IPS-18c (cell line): ENCODE data around the gene AP3S1.
"Not testable (repeated sequence)": the region's sequence is repeated elsewhere in the genome, so short reads cannot be mapped to it uniquely, and the experiment has no call there.

ENCODE experiments used
- H3K4me3 ChIP-seq: 2 replicates; pipeline ENCODE4 v1.7.0; 2013; ENCODE audit warnings: low read depth, mild to moderate bottlenecking, low read length, moderate library complexity; ENCODE audit not compliant: insufficient read depth
- H3K9me3 ChIP-seq: one replicate; pipeline ENCODE4 v1.6.1; 2013; ENCODE audit warnings: mild to moderate bottlenecking, low read length, moderate library complexity; ENCODE audit not compliant: control insufficient read depth, insufficient read depth

AP3S1 gene

GRCh38 chr5:115816226-115817081 is 25.3 kb upstream of the AP3S1 start, which contains the start of gene CDO1:
Gene CDO1 (minus strand): TSS chr5:115816659. CDS start chr5:115816397, 262 bp downstream.
- Histone ChIP-seq H3K9me3 (no peaks in the 10 kb centered on the region), H3K4me3 (peak within 1 kb of the TSS; percentile 91)

- Histone ChIP-seq H3K4me3 (no peak overlapping the region), H3K9me3 (no peaks in the 10 kb centered on the region)
Observed at GRCh38 chr5:115817386-115817785, 24.3 kb upstream of the AP3S1 start.

DNA sequence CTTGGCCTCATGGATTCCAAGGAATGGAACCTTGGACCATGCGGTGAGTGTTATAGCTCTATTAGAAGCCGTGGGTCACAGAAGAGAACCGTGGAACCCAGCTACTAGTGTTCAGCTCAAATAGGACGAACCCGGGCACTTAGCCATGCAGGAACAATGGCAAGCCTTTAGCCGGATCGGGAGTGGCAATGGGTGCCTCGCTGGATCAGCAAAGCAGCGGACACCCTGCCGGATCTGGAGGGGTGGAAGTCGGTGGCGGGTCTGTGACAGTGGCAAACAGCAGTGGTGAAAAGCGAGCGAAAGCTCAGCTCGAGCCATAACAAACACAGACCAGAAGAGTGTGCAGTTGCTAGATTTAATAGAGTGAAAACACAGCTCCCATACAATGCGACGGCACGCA is 22.9 kb upstream of the AP3S1 start:
- no peaks in the 10 kb centered on the region for H3K9me3 ChIP-seq
- no peak overlapping the region for H3K4me3 ChIP-seq

DNA sequence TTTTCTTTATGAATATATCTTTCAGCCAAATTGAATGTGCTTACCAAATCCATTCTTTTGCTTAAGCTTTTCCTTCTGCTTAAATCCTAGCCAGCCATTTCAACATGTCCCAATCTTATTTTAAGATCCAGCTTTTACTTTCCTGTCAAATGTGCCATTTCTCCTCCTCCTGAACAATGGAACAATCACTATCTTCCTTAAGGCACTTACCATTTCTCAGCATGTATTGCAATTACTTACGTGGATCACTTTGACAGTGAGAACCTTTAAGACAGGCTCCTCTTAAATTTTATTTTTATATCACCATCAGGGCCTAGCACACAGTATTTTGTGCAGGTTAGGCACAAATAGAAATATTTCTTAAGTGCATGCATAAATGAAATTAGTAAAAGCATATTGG is 20.9 kb upstream of the AP3S1 start:
- no peaks in the 10 kb centered on the region for H3K9me3 ChIP-seq

DNA sequence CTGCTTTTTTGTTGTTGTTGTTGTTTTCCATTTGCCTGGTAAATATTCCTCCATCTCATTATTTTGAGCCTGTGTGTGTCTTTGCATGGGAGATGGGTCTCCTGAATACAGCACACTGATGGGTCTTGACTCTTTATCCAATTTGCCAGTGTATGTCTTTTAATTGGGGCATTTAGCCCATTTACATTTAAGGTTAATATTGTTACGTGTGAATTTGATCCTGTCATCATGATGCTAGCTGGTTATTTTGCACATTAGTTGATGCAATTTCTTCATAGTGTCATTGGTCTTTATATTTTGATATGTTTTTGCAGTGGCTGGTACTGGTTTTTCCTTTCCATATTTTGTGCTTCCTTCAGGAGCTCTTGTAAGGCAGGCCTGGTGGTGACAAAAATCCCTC is 16.8 kb upstream of the AP3S1 start:
- H3K9me3 ChIP-seq, result not testable (repeated sequence)

More for the DNA sequence above, 20.9 kb upstream of the AP3S1 start:
- H3K4me3 ChIP-seq, result no peak overlapping the region

GRCh38 chr5:115825948-115826347 is 15.8 kb upstream of the AP3S1 start:
- Histone ChIP-seq H3K4me3 (no peak overlapping the region), H3K9me3 (no peaks in the 10 kb centered on the region)

More for the DNA sequence above, 16.8 kb upstream of the AP3S1 start:
- H3K4me3 ChIP-seq, result not testable (repeated sequence)

DNA sequence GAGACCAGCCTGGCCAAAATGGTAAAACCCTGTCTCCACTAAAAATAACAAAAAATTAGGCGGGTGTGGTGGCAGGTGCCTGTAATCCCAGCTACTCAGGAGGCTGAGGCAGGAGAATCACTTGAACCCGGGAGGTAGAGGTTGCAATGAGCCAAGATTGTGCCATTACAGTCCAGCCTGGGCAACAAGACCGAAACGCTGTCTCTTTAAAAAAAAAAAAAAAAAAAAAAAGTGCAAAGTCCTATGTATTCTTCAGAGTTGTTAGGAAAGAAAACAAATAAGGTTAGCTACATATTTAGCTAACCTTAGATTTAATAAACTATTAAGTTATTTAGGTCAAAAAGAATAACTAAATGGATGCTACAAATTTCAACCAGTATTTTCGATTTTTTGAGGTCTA is 11.8 kb upstream of the AP3S1 start:
- H3K9me3 ChIP-seq, result no peaks in the 10 kb centered on the region
- H3K4me3 ChIP-seq, result no peak overlapping the region

DNA sequence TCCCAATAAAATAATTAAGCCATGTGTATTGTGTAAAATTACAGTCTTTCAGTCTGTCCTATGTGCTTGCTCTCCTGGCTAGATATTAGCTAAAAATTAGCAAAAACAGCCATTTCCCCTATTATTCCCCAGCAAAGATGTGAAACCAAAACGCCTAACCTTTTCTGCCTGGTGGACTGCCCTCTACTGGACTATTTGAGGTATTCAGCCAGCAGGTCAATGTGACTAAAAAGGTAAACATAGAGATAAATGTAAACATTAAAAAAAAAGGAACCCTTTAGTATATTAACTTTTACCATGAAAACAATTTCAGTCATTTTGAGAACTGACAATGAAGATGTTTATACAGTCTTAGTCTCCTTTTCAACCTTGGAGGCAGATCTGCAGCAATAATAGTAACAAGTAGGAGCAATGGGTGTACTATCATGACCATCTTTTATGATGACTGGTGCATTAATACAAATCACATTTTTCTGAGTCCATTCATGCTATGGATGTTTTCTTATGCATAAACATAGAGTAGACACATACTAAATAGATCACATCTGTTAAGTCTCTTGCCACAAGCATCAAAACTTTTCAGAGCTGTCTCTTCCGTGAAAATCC is 10.5 kb upstream of the AP3S1 start:
- H3K4me3 ChIP-seq, result no peak overlapping the region

GRCh38 chr5:115835481-115835880 is 6.3 kb upstream of the AP3S1 start:
- Histone ChIP-seq H3K9me3 (no peaks in the 10 kb centered on the region), H3K4me3 (no peak overlapping the region)

More for the DNA sequence above, 10.5 kb upstream of the AP3S1 start:
- no peaks in the 10 kb centered on the region for H3K9me3 ChIP-seq

DNA sequence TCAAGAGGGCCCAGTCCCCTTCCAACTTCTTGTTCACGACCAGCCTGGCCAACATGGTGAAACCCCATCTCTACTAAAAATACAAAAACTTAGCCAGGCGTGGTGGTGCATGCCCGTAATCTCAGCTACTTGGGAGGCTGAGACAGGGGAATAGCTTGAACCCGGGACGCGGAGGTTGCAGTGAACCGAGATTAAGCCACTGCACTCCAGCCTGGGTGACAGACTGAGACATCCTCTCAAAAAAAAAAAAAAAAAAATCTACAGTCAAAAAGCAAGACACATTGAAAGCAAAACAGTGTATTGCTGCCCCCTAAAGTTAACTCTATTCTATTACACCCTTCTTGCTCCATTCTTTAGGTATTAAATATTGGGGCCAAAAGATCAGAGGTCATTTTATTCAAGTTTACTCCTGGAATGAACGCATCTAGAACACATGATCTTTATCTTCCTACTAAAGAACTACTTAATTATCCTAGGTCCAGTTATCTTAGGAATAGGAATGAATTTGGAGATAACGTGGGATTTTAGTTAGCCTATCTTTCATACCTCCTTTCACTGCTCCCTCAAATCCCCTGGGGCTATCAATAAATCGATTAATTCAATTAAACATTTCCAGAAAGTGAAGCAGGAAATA is 2.7 kb upstream of the AP3S1 start:
- no peak overlapping the region for H3K4me3 ChIP-seq

GRCh38 chr5:115840873-115841272 is 862 bp upstream of the AP3S1 start:
- peak overlapping the region; percentile 81 for H3K4me3 ChIP-seq
- no peaks in the 10 kb centered on the region for H3K9me3 ChIP-seq

More for the DNA sequence above, 2.7 kb upstream of the AP3S1 start:
- no peaks in the 10 kb centered on the region for H3K9me3 ChIP-seq

DNA sequence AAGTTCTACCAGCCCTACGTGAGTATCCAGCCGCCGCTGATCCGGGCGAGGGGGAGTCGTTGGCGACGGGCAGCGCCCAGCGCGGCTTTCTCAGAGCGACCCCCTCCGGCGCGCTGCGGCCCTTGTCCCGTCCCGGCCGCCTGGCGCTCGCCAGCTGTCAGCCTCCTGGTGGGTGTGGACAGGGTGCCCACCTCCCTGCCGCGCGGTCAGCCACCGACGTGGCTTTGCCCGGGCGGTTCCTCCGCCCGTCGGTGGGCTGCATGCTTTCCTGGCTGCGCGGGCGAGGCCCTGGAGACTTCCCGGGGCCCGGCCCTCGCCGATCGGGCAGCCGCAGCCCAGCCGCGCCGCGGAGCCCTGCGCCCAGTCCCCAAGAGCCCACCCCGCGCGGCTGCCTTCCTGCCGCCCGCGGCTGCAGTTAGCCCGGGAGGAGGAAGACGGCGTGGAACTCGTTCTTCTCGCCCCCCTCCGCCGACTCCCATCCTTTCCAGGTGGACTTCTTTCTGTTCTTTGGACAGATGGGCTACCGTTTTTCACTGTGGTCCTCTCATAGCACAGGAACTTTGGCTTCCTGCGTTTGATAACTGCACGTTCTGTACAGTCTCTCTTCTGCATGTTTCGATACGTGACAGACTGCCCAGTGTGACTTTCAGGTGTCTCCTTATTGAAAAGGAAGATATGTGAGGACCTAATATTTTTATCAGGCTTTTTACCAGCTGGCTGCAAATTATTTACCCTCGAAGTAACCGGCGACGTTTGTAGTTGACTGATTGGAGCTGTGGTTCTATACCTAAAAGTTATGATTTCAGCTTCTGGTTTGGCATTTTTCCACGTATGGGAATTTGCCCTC is 577 bp downstream of the AP3S1 start:
- H3K4me3 ChIP-seq, result peak overlapping the region; percentile 81
- H3K9me3 ChIP-seq, result no peaks in the 10 kb centered on the region

- no peaks in the 10 kb centered on the region for H3K9me3 ChIP-seq
- peak overlapping the region; percentile 81; the same call in 1 of the 2 replicates for H3K4me3 ChIP-seq
Observed at GRCh38 chr5:115842952-115843351, 1.2 kb downstream of the AP3S1 start.

DNA sequence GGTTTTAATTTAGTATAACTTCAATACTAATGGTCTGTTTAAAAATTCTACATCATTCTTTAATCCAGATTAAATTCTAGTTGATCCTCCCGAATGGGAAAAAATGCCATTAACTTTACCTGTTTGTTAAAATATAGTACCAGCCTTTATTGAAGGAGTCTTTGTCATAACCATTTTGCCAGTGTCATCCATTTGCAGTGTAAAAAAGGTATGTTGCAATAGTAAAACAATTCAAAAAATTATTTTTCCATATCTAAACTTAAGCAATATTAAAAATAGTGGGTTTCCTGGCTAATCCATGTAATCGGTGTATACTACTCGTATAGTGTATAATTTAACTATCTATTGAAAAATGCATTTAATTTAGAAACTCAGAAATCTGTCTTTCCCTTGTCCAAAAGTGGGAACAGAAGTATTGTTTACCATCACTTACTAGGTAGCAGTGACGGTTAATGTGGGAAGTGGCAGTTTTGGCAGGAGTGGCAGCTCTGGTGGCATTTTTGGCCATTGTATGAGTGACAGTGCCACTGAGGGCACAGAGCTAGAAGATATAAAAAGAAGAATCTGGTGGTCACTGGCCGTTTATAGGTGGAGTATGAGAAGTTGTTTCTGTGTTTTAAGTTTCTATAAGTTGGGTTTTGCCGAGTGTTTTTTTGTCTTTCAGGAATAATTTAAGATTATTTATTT is 1.9 kb downstream of the AP3S1 start:
- Histone ChIP-seq H3K4me3 (no peak overlapping the region), H3K9me3 (no peaks in the 10 kb centered on the region)

DNA sequence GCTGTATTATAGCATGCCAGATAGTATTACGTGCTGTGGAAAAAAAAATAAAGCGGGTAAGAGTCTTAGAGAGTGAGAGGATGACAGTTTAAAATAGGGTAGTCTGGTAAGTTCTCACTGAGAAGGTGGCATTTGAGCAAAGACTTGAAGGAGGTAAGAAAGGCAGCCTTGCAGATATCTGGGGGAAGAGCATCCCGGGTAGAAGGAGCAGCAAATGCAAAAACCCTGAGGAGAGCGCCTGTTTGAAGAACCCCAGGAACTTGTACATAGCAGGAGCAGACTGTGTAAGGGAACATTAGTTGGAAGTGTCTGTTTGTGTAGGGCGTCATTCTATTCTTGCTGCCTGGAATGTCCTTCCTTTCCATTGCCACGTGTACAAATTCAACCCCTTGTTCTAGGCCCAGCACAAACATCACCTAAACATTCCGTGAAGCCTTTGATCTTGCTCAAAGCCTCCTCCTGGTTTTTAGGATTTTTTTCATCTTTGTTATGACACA is 2.6 kb downstream of the AP3S1 start:
- no peak overlapping the region for H3K4me3 ChIP-seq
- H3K9me3 ChIP-seq, result no peaks in the 10 kb centered on the region

GRCh38 chr5:115847290-115847689 is 5.6 kb downstream of the AP3S1 start:
- no peak overlapping the region for H3K4me3 ChIP-seq
- H3K9me3 ChIP-seq, result no peaks in the 10 kb centered on the region
